Measurements from ENCODE around the gene RRP9.
"Not testable (repeated sequence)": the region's sequence is repeated elsewhere in the genome, so short reads cannot be mapped to it uniquely, and the experiment has no call there.

The RRP9 gene

DNA sequence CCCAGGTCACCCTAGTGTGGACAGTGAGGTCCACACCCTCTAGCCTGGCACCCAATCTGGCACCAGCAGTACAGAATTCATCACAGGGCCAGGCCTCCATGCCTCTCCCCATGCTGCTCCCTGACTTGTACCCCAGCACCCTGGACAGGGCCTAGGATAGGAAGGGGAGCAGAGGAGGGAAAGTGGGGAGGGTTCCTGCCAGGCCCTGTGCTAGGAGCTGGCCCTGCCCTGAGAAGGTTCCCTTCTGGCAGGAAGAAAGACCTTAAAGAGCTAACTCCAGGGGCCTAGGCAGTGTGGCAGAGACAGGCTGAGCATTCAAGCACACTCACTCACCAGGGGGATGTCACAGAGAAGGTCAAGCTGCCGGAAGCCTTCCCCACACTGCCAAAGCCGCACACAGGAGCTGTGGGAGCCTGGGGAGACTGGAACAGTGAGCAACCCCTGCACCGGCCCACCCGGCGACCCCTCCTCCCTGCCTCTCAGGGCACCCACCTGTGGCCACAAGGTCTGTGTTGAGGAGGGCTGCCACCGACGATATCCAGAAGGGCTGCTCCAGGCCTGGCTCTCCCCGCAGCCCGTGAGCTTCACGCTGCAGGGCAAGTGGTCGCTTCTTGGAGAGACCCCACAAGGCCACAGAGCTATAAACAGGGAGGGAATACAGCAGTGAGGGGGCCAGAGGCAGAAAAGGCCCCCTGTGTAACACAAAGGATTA is 7.4 kb downstream of the RRP9 start:
- H3K4me1 ChIP-seq (ENCODE audit: insufficient read depth, insufficient read length): no peaks in the 10 kb centered on the region
- TF ChIP-seq SUZ12 (IDR thresholded peaks at IDR 0.05; ENCODE audit: extremely low read depth, insufficient read depth, insufficient read length): no peak
- TF ChIP-seq YY1 (IDR thresholded peaks at IDR 0.05; ENCODE audit: insufficient read depth, insufficient read length): no peak
- TF ChIP-seq ZNF274 (IDR thresholded peaks at IDR 0.05; ENCODE audit: low read depth, low read length): no peak
- H3K9me3 ChIP-seq (ENCODE audit: insufficient read depth, low read length): no peaks in the 10 kb centered on the region
- peaks cover 92% of the 10 kb centered on the region for H3K36me3 ChIP-seq (ENCODE audit: insufficient read depth, insufficient read length, low read length)
- no peaks in the 10 kb centered on the region for H3K27me3 ChIP-seq (ENCODE audit: insufficient read depth, insufficient read length)
- H3K9ac ChIP-seq (ENCODE audit: insufficient read length, low read depth): no peak overlapping the region
- H3K4me3 ChIP-seq (ENCODE audit: insufficient read length, low read depth): no peak overlapping the region
- no peak for DNase-seq (ENCODE audit: low read depth, low spot score)

GRCh38 chr3:51933471-51934138 is 8.1 kb downstream of the RRP9 start:
- Histone ChIP-seq H3K4me3 (ENCODE audit: insufficient read length, low read depth) (no peak overlapping the region), H3K9me3 (ENCODE audit: insufficient read depth, low read length) (no peaks in the 10 kb centered on the region), H3K27me3 (ENCODE audit: insufficient read depth, insufficient read length) (no peaks in the 10 kb centered on the region), H3K4me1 (ENCODE audit: insufficient read depth, insufficient read length) (no peaks in the 10 kb centered on the region), H3K36me3 (ENCODE audit: insufficient read depth, insufficient read length, low read length) (peaks cover 88% of the 10 kb centered on the region), H3K9ac (ENCODE audit: insufficient read length, low read depth) (no peak overlapping the region)
- no peak for DNase-seq (ENCODE audit: low read depth, low spot score)
- TF ChIP-seq YY1 (IDR thresholded peaks at IDR 0.05; ENCODE audit: insufficient read depth, insufficient read length): no peak
- no peak for TF ChIP-seq ZNF274 (IDR thresholded peaks at IDR 0.05; ENCODE audit: low read depth, low read length)
- TF ChIP-seq SUZ12 (IDR thresholded peaks at IDR 0.05; ENCODE audit: extremely low read depth, insufficient read depth, insufficient read length): no peak

DNA sequence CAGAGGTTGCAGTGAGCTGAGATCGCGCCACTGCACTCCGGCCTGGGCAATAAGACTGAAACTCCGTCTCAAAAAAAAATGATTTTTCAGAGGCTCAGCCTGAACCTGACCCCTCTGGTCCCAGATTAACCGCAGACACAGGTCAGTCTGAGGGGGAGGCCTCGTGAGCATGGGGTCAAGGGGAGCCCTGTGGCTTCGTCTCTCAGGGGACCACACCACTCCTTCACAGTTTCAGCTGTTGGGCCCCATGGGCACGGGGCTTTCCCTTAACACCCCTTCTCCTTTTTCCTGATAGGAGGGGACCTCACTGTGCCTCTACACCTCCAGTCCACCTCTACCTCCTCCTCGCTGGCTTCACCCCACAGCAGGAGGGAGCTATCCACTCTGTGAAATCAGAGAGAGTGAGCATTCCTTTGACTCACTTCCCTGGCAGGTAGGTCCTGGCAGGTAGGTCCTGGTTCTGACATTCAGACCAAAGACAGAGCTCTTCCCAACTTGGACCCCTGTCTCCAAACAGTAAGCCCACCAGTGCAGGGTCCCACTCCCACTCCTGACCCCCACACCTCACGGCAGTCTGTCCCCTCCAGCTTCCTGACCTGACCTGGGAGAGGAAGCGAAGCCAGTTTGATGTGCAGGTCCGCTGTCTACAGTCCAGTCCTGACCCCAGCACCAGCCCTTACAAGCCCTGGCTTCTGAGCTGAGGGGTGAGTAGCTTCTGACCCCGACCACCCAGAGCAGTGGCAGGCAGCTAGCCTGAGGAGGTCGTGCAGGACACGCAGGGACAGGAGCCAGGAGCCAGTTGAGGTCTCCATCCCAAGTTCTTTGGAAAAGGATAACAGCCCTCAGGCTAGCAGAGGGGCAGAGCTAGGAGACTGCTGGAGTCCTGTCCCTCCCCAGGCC is 9.0 kb downstream of the RRP9 start:
- H3K4me1 ChIP-seq (ENCODE audit: insufficient read depth, insufficient read length): no peaks in the 10 kb centered on the region
- H3K9ac ChIP-seq (ENCODE audit: insufficient read length, low read depth): no peak overlapping the region
- peaks cover 80% of the 10 kb centered on the region for H3K36me3 ChIP-seq (ENCODE audit: insufficient read depth, insufficient read length, low read length)
- H3K27me3 ChIP-seq (ENCODE audit: insufficient read depth, insufficient read length): no peaks in the 10 kb centered on the region
- no peaks in the 10 kb centered on the region for H3K9me3 ChIP-seq (ENCODE audit: insufficient read depth, low read length)
- no peak for TF ChIP-seq YY1 (IDR thresholded peaks at IDR 0.05; ENCODE audit: insufficient read depth, insufficient read length)
- no peak for TF ChIP-seq SUZ12 (IDR thresholded peaks at IDR 0.05; ENCODE audit: extremely low read depth, insufficient read depth, insufficient read length)
- TF ChIP-seq ZNF274 (IDR thresholded peaks at IDR 0.05; ENCODE audit: low read depth, low read length): no peak
- H3K4me3 ChIP-seq (ENCODE audit: insufficient read length, low read depth): no peak overlapping the region
- no peak for DNase-seq (ENCODE audit: low read depth, low spot score)

- DNase-seq (ENCODE audit: low read depth, low spot score): no peak
- Histone ChIP-seq H3K9ac (ENCODE audit: insufficient read length, low read depth) (no peak overlapping the region), H3K27me3 (ENCODE audit: insufficient read depth, insufficient read length) (no peaks in the 10 kb centered on the region), H3K4me1 (ENCODE audit: insufficient read depth, insufficient read length) (no peaks in the 10 kb centered on the region), H3K4me3 (ENCODE audit: insufficient read length, low read depth) (no peak overlapping the region), H3K9me3 (ENCODE audit: insufficient read depth, low read length) (no peaks in the 10 kb centered on the region), H3K36me3 (ENCODE audit: insufficient read depth, insufficient read length, low read length) (peaks cover 70% of the 10 kb centered on the region)
- TF ChIP-seq ZNF274 (IDR thresholded peaks at IDR 0.05; ENCODE audit: low read depth, low read length) (no peak), YY1 (IDR thresholded peaks at IDR 0.05; ENCODE audit: insufficient read depth, insufficient read length) (no peak), SUZ12 (IDR thresholded peaks at IDR 0.05; ENCODE audit: extremely low read depth, insufficient read depth, insufficient read length) (no peak)
Observed at GRCh38 chr3:51931756-51932155, 9.9 kb downstream of the RRP9 start.

DNA sequence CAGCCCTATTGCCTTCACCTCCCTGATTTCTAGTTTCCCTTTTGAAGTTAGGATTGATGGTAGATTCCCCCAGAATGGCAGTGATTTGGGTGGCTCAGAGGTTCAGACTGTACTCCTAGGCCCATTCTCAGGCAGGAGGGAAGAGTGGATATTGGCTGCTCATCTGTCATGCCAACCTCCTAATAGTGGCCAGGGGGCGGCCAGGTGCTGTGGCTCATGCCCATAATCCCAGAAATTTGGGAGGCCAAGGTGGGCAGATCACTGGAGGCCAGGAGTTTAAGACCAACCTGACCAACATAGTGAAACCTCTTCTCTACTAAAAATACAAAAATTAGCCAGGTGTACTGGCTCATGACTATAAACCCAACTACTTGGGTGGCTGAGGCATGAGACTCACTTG is 11.3 kb downstream of the RRP9 start:
- Histone ChIP-seq H3K9ac (ENCODE audit: insufficient read length, low read depth) (no peak overlapping the region), H3K4me1 (ENCODE audit: insufficient read depth, insufficient read length) (no peaks in the 10 kb centered on the region), H3K4me3 (ENCODE audit: insufficient read length, low read depth) (no peak overlapping the region), H3K9me3 (ENCODE audit: insufficient read depth, low read length) (no peaks in the 10 kb centered on the region), H3K36me3 (ENCODE audit: insufficient read depth, insufficient read length, low read length) (peaks cover 57% of the 10 kb centered on the region), H3K27me3 (ENCODE audit: insufficient read depth, insufficient read length) (no peaks in the 10 kb centered on the region)
- DNase-seq (ENCODE audit: low read depth, low spot score): no peak
- TF ChIP-seq SUZ12 (IDR thresholded peaks at IDR 0.05; ENCODE audit: extremely low read depth, insufficient read depth, insufficient read length): no peak
- TF ChIP-seq ZNF274 (IDR thresholded peaks at IDR 0.05; ENCODE audit: low read depth, low read length): no peak
- TF ChIP-seq YY1 (IDR thresholded peaks at IDR 0.05; ENCODE audit: insufficient read depth, insufficient read length): no peak

DNA sequence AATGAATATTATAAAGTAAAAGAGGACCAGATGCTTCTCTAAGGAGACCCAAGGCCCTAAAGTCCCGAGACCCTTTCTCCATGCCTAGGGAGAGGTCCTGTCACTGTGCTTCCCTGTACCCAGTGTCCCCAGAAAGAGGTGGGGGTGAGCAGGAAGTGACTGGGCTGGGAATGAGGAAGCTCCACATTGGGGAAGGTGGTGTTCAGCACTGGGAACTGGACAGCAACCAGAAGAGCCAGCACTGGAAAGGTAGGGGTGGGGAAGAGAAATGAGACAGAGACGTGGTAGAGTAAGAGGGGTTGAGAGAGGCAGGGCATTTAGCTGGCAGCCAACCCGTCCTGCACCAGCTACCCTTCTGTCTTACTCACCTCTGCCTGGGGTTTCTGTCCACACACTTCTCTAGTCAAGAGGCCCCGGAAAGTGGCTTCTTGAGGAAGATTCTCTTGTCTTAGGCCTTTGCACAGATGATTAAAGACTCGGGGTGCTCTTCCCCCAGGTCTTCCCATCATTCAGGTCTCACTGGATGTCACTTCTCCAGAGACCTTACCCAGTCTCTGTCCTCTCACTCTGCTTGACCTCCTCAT is 12.2 kb downstream of the RRP9 start:
- H3K9ac ChIP-seq (ENCODE audit: insufficient read length, low read depth): no peak overlapping the region
- no peaks in the 10 kb centered on the region for H3K27me3 ChIP-seq (ENCODE audit: insufficient read depth, insufficient read length)
- no peaks in the 10 kb centered on the region for H3K4me1 ChIP-seq (ENCODE audit: insufficient read depth, insufficient read length)
- peaks cover 48% of the 10 kb centered on the region for H3K36me3 ChIP-seq (ENCODE audit: insufficient read depth, insufficient read length, low read length)
- no peak for DNase-seq (ENCODE audit: low read depth, low spot score)
- TF ChIP-seq SUZ12 (IDR thresholded peaks at IDR 0.05; ENCODE audit: extremely low read depth, insufficient read depth, insufficient read length) (no peak), YY1 (IDR thresholded peaks at IDR 0.05; ENCODE audit: insufficient read depth, insufficient read length) (no peak), ZNF274 (IDR thresholded peaks at IDR 0.05; ENCODE audit: low read depth, low read length) (no peak)
- H3K4me3 ChIP-seq (ENCODE audit: insufficient read length, low read depth): no peak overlapping the region
- no peaks in the 10 kb centered on the region for H3K9me3 ChIP-seq (ENCODE audit: insufficient read depth, low read length)

DNA sequence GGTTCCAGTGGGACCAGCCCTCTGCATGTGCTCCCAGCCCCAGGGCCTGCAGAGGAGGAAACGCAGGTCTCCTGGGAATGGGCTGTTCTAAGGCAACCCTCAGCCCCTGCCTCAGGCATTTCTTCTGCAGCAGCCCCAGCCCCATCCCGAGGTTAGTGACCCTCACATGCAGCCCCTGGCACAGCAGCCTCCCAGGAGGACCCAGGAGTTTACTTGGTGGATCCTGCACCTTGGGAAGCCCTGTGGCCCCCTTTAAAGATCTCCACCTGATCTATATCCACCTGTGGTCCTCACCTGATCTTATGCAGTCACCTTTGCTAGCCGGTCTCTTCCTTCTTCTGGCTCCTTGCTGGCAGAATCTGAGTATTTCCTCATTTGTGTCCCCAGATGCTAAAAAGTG is 12.7 kb downstream of the RRP9 start:
- not testable (repeated sequence) for H3K4me1 ChIP-seq (ENCODE audit: insufficient read depth, insufficient read length); H3K27me3 ChIP-seq (ENCODE audit: insufficient read depth, insufficient read length); H3K9ac ChIP-seq (ENCODE audit: insufficient read length, low read depth); DNase-seq (ENCODE audit: low read depth, low spot score); H3K4me3 ChIP-seq (ENCODE audit: insufficient read length, low read depth); H3K9me3 ChIP-seq (ENCODE audit: insufficient read depth, low read length)
- peaks cover 43% of the 10 kb centered on the region for H3K36me3 ChIP-seq (ENCODE audit: insufficient read depth, insufficient read length, low read length)

All from NT2/D1 (cell line).